ENCODE results near the gene DUSP8. TPM values are rescaled to one million over a fixed set of nuclear protein-coding genes. Genes with fewer than 3 reads are reported as not detected.

DUSP8 gene
- total RNA-seq, 1 donor from 2014 or later, result 15.3 TPM

GRCh38 chr11:1557051-1557884, 14.8 kb downstream of the DUSP8 start:
- Histone ChIP-seq H3K27me3 (ENCODE audit: low read depth) (no peaks in the 10 kb centered on the region), H3K27ac (replicated peaks) (peak overlapping the region; percentile 90), H3K4me3 (no peak overlapping the region), H3K4me1 (peaks cover 68% of the 10 kb centered on the region), H3K9me3 (replicated peaks) (no peaks in the 10 kb centered on the region), H3K36me3 (peaks cover 21% of the 10 kb centered on the region)
- TF ChIP-seq CTCF (IDR thresholded peaks at IDR 0.05; ENCODE audit: borderline replicate concordance), result no peak
- intact Hi-C loops (cut with micrococcal nuclease), result no loop called here
- no peak for DNase-seq

GRCh38 chr11:1556278-1556902, 15.7 kb downstream of the DUSP8 start:
- Histone ChIP-seq H3K4me3 (no peak overlapping the region), H3K27me3 (ENCODE audit: low read depth) (no peaks in the 10 kb centered on the region), H3K4me1 (peaks cover 70% of the 10 kb centered on the region), H3K36me3 (peaks cover 17% of the 10 kb centered on the region), H3K27ac (replicated peaks) (no peak overlapping the region), H3K9me3 (replicated peaks) (no peaks in the 10 kb centered on the region)
- intact Hi-C loops (cut with micrococcal nuclease), result no loop called here
- no peak for TF ChIP-seq CTCF (IDR thresholded peaks at IDR 0.05; ENCODE audit: borderline replicate concordance)
- DNase-seq, result no peak

GRCh38 chr11:1555713-1556153, 16.3 kb downstream of the DUSP8 start:
- DNase-seq, result no peak
- intact Hi-C loops (cut with micrococcal nuclease), result no loop called here
- no peak for TF ChIP-seq CTCF (IDR thresholded peaks at IDR 0.05; ENCODE audit: borderline replicate concordance)
- peaks cover 67% of the 10 kb centered on the region for H3K4me1 ChIP-seq
- H3K27ac ChIP-seq (replicated peaks), result no peak overlapping the region
- no peak overlapping the region for H3K4me3 ChIP-seq
- peaks cover 17% of the 10 kb centered on the region for H3K36me3 ChIP-seq
- H3K27me3 ChIP-seq (ENCODE audit: low read depth), result no peaks in the 10 kb centered on the region
- H3K9me3 ChIP-seq (replicated peaks), result no peaks in the 10 kb centered on the region

- no peak for DNase-seq
- no peak overlapping the region for H3K4me3 ChIP-seq
- no peak for TF ChIP-seq CTCF (IDR thresholded peaks at IDR 0.05; ENCODE audit: borderline replicate concordance)
- H3K27ac ChIP-seq (replicated peaks), result no peak overlapping the region
- H3K9me3 ChIP-seq (replicated peaks), result no peaks in the 10 kb centered on the region
- intact Hi-C loops (cut with micrococcal nuclease), result no loop called here
- peaks cover 61% of the 10 kb centered on the region for H3K4me1 ChIP-seq
- no peaks in the 10 kb centered on the region for H3K27me3 ChIP-seq (ENCODE audit: low read depth)
- peaks cover 17% of the 10 kb centered on the region for H3K36me3 ChIP-seq
Observed at GRCh38 chr11:1554981-1555712, 16.9 kb downstream of the DUSP8 start.

- Histone ChIP-seq H3K27ac (replicated peaks) (no peak overlapping the region), H3K4me1 (peaks cover 54% of the 10 kb centered on the region), H3K4me3 (no peak overlapping the region), H3K27me3 (ENCODE audit: low read depth) (no peaks in the 10 kb centered on the region), H3K36me3 (peaks cover 17% of the 10 kb centered on the region), H3K9me3 (replicated peaks) (no peaks in the 10 kb centered on the region)
- no peak for DNase-seq
- no peak for TF ChIP-seq CTCF (IDR thresholded peaks at IDR 0.05; ENCODE audit: borderline replicate concordance)
- intact Hi-C loops (cut with micrococcal nuclease), result no loop called here
Observed at GRCh38 chr11:1553808-1554594, 18.1 kb downstream of the DUSP8 start.

All from left ventricle myocardium inferior (tissue), 1 donor.